GM19238 (cell line): ENCODE measurements around the gene GPR61.
A peak's percentile ranks its signal among the peaks of the same experiment; 100 is the strongest.

Experiments used
- DNase-seq: peaks from one replicate; pipeline ENCODE4 v3.0.0; 2011; ENCODE audit warnings: low spot score; ENCODE audit not compliant: insufficient read length

GPR61 gene

DNA sequence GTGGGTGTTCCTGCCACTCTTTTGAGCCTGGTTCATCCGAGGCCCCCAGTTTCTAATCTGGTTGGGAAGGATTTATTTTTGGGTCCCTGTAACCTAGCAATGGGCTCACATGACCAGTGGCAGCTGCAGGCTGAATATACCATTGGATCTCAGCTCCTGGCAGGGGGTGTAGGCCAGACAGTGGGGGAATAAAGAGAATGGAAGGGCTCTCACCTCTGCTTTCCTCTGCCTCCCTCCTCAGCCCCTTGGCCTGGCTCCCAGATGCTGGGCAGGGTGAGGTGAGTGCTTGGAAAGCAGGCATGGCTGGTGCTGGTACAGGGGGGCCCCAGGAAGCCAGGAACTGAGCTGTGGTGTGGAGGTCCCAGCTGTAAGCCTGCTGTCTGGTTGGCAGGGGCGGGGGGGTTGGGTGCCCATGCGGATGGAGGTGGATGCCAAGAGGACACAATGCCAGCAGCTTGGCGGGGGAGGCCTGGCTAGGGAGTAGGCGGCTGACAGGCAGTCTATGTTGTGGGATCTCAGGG is 3.6 kb upstream of the GPR61 start:
- DNase-seq: no peak

DNA sequence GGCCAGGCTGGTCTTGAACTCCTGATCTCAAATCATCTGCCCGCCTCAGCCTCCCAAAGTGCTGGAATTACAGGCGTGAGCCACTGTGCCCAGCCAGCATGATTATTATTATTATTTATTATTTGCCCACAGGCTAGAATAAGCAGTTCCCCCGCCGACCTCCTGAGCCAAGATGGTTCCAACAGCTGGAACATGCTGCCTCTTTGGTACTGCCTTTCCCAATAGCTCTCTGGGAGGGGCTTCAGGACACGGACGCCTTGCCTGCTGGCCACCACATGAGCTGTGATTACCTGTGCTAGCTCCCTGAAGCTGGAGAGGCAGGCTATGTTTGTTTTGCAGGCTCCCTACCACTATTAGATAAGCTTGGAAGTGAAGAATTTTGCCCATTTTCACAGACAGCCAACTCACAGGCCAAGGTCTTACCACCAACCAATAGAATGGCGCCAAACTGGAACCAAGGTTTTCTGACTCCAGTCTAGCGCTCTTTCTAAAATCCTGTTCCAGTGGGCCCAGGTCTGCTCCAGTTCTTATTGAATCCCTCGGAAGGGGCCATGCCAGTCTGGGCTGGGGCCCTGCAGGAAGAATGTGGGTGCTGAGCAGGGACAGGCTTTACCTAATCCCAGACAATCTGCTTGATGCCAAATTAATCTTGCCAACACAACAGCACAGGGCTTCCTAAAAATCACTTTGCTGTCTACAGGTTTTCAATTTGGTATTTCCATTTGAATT is 2.1 kb upstream of the GPR61 start:
- no peak for DNase-seq

DNA sequence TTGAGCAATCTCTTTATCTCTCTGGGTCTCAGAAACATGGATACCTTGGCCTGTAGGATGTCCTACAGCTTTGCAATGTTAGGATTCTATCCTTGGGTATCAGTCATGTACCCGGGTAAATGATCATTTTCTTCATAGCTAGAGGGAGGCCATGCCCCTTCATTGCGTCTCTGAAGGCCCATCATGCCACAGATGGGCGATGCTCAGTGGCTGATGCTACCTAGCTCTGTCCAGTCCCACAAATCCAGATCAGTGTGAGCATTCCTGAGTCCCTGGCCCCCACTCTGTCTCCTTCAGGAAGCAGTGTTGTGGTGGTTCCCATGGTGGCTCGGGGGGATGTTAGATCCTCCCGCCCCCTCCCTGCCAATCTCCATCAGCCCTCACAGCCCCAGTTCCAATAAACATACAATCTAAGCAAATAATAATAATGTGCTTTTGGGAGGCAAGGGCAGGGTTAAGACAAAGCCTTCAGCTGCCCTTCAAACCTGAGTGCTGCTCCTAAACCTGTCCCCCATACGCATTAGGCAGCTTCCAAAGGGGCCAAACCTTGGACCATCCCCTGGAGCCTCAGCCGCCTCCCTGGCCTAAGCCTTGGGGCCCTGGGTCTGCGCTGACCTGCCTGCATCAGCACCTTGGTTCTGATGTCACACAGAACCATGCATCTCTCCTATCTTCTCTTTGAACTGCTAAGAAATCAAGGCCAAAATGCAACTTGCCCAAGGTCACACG is 681 bp upstream of the GPR61 start:
- DNase-seq: no peak

DNA sequence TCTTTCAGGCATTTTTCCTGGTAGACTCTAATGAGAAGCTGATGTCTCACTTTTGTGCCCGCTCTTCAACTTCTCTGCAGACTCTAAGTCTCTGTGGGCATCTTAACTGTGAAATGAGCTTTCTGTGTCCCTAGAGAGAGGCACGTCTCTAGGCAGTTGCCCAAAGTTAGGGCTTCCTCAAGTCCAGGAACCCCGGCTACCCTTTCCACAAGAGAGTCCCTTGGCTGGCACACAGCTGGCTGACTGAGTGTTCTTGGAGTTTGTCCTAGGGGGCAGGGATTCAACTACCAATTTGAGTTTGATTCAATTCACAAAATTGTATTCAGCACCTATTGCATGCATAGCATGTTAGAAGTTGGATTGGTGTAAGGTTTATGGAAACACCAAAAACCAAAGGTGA is 1.4 kb downstream of the GPR61 start:
- no peak for DNase-seq

DNA sequence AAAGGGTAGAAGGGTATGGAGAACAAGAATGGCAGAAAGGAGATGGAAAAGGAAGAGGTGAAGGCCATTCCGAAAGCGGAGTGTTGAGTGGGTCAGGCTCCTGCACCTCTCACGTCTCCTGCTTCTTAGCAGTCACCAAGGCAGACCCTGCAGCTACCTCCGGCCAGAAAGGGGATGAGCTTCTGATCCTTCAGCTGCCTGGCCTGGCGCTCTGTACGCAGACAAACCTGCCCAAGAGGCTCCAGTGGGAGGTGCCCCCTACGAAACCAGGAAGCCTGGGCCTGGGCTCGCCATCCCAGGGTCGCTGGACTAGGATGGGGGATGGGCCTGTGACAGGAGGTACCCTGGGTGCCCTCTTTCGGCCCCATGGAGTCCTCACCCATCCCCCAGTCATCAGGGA is 3.0 kb downstream of the GPR61 start:
- no peak for DNase-seq

DNA sequence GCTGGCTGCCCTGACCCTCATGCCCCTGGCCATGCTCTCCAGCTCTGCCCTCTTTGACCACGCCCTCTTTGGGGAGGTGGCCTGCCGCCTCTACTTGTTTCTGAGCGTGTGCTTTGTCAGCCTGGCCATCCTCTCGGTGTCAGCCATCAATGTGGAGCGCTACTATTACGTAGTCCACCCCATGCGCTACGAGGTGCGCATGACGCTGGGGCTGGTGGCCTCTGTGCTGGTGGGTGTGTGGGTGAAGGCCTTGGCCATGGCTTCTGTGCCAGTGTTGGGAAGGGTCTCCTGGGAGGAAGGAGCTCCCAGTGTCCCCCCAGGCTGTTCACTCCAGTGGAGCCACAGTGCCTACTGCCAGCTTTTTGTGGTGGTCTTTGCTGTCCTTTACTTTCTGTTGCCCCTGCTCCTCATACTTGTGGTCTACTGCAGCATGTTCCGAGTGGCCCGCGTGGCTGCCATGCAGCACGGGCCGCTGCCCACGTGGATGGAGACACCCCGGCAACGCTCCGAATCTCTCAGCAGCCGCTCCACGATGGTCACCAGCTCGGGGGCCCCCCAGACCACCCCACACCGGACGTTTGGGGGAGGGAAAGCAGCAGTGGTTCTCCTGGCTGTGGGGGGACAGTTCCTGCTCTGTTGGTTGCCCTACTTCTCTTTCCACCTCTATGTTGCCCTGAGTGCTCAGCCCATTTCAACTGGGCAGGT is 3.8 kb downstream of the GPR61 start:
- DNase-seq: no peak

DNA sequence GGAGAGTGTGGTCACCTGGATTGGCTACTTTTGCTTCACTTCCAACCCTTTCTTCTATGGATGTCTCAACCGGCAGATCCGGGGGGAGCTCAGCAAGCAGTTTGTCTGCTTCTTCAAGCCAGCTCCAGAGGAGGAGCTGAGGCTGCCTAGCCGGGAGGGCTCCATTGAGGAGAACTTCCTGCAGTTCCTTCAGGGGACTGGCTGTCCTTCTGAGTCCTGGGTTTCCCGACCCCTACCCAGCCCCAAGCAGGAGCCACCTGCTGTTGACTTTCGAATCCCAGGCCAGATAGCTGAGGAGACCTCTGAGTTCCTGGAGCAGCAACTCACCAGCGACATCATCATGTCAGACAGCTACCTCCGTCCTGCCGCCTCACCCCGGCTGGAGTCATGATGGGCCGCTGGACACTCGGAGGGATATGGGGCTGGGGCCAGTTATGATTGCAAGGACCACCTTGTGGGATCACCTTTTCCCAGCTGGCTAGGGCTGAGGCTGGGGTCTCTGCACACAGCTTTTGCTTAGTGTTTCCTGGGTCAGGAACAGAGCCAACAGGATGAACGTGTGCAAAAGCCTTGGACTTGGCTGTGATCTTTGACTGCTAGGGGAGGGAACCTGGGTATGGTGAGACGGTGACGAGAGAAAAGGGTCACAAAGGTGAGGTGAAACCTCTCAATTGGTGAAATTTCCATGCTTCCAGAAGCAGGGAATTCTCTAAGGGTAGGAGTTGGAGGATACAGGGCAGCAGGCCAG is 4.5 kb downstream of the GPR61 start:
- no peak for DNase-seq

DNA sequence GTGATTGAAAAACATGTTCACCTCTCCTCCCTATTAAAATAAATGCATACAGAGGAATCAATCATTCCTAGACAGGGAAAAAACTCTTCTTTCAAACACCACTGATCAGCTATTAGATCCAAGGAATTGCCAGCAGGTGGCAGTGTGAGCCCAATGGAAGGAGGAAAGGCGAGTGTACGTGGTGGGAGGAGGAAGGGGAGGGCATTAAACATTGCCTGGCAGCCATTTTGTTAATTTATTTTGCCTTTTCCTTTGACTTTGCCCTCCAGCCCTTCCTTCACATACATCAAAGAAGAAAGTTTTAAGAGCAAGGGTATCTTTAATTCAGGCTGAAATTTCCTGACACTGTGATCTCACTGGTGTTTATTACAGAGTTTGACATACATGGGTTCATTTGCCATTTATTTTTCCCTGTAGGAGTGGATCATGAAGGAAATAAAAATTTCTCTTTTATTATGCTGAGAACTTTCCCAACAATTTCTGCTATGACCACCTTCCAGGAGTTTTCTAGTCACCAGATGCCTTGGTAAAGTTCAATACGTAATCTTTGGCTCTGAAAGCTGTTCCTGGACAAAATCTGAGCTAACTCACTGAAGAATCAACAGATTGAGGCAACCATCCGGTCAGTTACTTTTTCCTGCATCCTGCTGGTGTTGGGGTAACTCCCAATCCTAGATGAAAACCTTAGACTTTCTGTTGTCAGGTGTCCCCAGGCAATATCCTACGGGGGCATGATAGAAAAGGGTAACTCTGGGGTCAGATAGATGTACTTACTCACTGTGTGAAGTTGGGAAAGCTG is 6.8 kb downstream of the GPR61 start:
- DNase-seq: peak; percentile 87

DNA sequence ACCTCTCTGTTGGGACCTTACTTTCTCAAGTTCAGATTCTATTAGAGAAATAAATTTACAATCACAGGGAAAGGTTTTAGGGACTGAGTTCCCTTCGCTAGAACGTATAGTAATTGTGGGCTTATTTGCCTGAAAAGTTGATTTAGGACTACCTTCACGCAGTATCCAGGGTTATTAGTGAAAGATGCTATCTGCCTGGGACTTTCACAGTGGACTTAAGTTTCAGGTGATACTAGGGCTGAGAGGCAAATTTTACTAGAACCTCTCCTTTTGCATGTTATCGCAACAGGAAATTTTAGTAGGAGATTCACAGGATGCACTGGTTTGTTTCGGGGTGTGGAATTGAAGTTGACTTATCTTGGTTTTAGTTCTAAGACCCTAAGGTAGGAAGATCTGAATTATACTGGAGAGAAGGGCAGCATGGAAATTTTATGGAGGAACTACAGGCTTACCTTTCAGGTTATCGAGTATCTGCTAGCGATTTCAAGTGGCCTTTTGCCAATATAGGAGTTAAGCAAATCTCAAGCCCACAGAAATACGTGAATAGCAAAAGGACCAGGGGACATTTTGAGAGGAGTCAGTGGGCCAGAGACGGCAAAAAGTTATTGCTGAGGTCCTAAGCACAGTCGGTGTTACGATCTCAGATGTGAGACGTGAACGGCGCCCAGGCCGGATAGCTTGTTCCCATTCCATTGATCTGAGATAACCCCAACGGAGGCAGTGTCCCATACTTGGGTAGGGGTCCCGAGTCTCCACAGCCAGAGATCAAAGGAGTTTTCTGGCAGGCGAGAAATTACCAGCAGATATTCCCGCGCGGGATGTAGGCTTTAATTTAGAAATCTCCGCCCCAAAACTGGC is 8.0 kb downstream of the GPR61 start:
- no peak for DNase-seq

DNA sequence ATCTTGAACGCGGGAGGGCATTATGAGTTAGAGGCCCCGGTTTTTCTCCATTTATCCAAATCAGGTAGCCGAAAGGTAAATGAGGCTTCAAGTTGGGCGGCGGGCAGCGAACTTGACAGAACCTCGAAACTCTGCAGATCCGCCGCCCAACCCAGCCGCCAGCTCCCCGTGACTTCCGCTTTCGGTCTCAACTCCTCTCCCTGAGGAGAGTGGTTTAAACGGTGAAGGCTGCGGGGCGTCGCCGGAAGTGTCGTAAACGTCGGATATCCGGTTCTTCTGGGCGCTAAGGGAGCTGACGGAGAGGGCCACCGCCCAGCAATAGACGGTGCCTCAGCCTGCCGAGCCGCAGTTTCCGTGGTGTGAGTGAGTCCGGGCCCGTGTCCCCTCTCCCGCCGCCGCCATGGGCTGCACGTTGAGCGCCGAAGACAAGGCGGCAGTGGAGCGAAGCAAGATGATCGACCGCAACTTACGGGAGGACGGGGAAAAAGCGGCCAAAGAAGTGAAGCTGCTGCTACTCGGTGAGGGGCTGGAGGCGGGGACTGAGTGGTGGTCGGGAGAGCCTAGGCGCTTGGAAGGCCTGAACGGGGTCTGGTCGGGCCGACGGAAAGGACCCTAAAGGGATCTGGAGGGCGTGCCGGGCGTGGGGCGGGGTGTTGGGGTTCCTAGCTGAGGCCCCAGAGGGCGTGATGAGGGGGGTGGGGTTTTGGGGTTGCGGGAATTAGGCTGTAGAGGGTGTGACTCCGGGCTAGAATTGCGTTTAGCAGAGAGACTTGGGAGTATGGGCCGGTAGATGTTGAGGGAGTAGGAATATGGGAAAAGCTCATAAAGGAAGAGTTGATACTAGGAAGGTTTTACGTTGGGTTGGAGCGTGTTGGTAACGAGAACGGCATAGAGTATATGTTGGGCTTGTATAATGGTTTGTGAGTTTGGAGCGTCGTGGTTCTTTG is 8.9 kb downstream of the GPR61 start, which contains the start of gene GNAI3:
Gene GNAI3, plus strand, starts transcription at position 295 of the 947 bp plus-strand sequence. Its CDS starts 106 bp downstream, at position 401.
- peak; percentile 90 for DNase-seq

DNA sequence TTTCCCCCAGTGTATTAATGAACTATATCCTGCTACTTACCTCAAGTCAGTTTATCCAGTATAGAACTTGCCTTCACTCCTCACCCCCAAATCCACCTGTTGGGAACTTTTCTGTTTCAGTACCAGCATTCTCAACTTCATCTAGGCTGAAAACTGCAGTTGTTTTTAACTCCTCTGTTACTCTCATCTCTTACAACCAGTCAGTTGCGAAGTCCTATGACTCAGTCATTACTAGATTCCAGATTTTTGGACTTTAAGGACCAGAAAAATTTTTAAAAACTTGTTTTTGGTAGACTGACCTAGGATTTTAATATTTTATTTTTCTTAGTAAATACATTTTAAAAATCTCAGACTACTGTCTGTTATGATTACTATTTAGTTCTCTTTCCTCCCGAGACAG is 16.9 kb downstream of the GPR61 start:
- no peak for DNase-seq

DNA sequence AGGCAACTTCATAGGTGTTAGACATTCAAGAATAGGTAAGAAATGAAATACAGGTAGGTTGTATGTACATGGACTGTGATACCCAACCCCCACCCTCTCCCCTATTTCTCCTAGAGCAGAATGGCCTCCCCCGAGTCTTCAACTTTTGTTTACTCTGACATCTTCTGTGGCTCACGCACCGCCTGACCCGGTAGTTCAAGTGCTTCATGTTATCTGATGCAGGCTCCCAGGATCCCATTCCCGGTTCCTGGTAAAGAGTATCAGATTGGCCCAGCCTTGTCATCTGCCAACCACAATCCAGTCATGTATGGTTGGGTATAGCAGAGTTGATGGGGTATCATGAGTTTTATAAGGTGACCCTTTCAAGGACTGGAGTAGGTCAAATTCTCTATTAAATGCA is 17.8 kb downstream of the GPR61 start:
- DNase-seq: no peak

DNA sequence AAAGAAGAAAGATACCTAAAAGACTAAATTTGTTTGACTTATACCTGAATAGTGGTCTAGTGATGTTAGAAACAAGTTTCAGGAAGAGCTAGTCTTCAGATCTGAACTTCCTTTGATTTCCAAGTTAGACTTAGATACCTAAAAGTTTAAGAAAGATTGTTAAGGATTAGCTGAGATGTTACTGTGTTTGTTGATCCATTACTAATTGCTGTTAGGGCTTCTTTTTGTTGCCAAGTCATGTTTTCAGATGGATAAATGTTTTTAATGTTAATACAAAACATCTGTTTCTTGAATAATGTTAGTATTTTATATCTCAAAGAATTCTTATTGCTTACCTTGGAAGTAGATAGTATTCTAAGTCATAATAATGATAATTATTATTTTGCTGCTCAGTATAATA is 20.3 kb downstream of the GPR61 start:
- DNase-seq: no peak

DNA sequence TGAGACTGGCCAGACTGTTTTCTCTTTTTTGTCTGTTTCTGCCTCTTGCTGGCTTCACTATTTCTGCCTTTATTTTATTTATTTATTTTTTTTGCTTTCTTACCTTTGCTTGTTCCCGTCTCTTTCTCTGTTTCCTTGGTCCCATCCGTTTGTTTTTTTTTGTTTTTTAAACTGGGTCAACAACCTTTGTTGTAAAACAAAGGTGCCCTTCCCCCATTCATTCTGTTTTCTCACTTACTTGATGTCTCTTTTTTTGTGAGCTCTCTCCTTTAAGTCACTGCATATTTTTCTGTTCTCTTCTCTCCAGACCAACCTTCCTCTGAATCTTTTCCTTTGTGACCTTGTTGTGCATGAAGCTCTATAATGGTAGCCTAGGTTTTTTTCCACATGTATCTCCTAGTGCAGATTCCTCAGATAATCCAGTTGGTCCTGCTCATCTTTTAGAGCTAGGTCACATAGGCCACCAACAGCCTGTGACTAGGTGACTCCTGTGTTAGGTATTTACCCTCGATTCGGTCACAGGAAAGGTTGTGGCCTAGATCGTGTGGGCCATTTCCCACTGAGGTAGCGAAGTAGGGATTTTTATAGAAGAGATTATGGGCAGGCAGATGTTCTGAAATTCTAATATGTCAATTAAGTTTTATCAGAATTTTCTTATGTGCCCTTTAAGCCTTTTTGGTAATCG is 24.7 kb downstream of the GPR61 start:
- DNase-seq: no peak

DNA sequence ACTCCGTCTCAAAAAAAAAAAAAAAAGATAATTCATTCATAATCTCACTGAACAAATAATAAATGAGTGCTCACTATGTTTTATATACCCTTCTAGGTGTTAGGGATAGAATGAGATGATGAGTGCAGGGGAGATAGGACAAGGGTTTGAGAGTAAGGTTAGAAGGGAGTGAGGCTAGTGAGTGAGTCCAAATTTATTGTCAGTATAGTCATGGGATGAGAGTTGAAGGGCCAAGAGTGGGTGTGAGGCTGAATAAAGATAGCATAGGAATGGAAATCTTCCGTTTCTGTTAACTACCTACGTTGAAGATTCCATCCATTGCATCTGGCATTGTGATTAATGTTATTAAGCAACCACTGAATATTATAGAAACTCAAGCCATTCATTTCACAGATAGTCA is 25.6 kb downstream of the GPR61 start:
- DNase-seq: no peak

DNA sequence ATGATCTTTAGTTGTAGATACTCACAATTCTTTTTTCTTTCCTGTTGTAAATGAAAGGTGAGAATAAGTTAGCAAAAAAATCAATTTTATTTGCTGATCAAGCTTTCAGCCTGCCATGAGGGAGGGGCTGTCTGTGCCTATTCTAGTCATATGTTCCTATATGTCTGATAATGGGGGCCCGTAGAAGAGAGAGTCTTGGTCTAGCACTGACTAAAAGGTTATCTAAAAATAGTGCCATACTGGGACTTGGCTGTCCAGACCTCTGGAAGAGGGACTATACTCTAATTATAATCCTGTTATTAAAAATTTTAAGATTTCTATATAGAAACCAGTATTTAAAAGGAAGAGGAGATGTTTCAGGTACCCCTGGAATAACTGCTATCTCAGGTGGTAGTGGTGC is 27.3 kb downstream of the GPR61 start:
- DNase-seq: no peak

DNA sequence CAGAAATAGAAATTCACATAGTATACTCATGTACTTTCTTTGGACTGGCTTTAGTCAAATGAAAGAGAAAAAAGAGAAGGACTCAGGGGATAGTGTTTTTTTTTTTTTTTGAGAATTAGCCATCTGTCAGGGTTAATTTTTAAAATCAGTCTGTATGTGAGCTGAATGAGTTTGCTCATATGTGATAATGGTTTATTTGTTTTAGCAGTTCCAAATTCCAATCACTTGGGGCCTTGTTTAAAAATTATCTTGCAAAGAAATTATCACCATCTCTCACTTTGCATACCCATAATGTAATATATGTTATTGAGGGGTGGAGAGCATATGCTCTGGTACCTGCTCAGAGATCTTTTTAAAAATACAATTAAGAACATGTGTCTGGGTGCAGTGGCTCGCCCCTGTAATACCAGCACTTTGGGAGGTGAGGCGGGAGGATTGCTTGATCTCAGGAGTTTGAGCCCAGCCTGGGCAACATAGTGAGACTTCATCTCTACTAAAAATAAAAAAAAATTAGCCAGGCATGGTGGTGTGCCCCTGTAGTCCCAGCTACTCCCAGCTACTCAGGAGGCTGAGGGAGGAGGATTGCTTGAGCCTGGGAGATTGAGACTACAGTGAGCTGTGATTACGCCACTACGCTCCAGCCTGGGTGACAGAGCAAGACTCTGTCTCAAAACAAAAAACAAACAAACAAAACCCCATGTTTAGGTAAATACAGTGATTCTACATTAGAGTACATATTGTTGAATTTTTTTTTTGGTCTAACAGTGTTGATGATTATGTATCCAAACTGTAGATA is 28.4 kb downstream of the GPR61 start:
- DNase-seq: no peak
